ENCODE measurements around the gene CHD6.

CHD6 gene

DNA sequence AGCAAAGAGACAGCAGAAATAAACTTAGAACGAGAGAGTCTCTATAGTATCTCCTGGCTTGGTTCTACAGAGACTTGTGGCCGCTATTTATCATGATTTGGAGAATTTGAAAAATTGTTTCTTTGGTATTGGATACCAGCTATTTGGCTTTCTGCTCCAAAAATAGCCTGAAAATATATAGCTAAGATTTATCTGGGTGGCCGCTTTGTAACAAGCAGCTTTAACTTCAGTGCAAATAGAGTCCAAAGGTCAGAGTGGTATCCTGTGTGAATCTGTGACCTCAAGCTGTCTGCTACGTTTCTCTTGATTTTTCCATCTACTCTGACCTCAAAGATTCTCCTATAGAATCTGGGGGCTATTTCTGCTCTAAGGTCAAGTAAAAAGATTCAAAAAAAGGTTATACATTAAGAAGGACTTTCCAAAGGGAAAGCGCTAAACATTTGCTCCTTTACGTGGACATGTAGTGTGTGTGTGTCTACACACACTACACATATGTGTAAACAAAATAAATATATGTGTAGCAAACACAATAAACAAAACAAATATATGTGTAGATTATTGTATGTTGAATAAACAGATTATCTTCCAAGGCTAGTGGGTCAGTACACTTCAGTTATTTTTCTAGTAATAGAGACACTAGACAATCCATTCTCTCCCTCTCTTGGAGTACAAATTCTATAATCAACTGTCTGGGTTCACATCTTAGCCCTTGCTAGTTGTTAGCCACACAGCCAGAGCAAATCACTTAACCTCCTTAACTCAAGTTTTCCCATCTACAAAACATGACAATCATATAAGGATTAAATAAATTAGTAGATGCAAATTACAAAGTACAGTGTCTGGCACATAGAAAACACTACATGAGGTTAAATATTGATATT, 40.8 kb downstream of the CHD6 start:
- no peak for DNase-seq

DNA sequence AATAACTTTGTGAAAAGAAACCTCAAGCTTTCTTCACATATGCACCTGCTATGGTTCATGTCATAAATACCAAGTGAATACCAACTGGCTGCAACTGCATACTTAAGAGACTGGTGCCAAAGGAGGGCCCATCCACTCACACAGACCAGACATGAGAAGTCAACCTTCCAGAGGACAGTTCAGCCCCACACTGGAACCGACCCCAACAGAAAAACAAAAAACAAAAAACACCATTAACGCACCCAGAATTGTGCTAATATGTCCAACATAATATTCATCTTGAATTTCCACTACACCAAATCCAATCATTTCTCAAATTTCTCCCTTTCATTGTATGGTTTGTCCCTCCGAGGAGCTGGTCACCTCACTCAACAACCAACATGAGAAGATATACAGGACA, 42.8 kb downstream of the CHD6 start:
- DNase-seq, result no peak

DNA sequence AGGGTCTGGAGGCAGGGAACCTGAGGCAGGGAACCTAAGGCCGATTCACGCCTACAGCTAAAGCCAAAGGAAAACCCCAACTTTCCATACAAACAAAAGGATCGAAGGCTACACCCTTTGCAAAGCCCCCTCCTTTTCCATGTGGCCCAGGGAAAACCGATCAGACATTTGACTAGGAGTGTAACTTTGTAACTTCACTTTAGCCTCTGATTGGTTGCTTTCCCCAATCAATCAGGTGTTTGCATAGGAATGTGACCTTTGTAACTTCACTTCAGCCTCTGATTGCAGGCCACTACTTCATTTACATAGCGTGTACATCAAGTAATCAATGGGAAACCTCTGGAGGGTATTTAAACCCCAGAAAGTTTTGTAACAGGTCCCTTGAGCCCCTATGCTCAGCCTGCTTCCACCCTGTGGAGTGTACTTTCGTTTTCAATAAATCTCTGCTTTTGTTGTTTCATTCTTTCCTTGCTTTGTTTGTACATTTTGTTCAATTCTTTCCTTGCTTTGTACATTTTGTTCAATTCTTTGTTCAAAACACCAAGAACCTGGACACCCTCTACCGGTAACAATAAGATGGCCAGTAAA, 43.3 kb downstream of the CHD6 start:
- DNase-seq, result no peak

DNA sequence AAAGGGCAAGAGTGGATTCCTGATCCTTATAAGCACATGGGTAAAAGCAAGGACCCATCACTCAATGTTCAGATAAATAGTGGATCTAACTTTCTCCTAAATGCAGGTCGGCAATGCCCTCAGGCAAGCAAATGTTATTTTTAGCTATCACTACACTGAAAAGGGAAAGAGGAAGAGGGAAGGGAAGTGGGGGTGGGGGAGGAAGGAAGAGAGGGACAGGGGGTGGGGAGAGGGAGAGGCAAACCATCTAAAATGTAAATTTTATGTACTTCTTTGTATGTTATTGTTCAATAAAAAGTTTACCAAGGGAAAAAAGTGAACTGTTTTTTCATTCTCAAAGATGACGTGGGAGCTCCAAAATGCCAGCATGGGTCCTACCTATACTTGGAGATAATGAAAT, 44.2 kb downstream of the CHD6 start:
- no peak for DNase-seq

DNA sequence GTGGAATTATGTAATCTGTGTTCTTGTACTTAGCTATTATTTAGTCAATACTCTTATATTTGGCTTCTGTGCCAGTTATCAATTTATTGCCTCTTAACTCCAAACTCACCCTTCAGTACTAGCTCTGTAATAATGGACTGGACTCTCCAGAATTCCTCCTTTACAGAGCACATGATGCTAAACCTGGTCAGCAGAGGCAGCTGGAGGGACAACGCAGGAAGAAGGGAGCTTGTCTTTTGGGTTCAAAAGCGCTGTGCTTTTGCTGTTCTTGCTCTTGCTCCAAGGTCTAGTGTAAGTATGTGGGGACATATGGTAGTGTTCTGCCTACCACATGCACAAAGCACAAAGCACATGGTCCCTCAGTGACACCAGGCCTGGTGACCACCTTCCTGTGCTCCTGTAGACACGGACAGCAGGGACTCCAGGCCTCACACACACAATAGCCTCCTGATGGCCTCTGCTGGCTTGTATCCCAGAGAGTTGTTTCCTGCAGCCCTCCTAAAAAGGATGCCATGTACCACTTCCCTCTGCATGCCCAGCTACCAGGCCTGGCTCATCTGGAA, 46.1 kb downstream of the CHD6 start:
- DNase-seq, result no peak

DNA sequence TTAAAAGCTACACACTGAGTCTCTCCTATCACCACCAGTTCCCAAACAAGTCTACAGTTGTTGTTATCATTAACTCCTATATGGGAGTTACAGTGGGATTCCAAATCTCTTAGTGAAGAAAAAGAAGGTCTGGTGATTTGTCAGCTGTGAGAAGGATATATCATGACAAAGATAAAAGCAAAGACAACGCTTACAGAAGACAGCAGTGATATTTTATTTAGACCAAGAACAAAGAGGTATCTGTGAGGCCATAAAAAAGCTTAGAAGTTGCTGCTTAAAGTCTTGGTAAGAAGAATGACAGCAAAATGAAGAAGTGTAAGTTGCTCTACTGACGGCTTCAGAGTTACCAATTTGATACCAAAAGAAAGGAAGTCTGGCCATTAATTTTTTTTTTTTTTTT, 47.2 kb downstream of the CHD6 start:
- DNase-seq, result no peak

DNA sequence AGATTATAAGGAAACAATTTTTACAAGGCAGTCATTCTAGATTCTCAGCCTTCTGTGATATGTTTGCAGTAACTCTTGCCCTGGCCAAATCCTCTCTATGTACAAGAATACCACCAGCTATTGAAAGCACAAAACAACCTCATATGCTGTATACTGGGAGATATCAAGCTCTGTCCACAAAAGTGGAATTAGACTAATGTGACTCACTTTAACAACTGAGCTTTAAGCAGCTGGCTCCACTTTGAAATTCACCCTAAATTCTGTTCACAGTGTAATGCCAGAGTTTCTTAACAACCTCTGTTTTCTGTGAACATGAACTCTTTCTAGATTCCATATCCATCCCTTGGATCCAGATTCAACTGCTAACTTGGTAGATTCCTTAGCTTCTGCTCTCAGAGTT, 47.6 kb downstream of the CHD6 start:
- no peak for DNase-seq

DNA sequence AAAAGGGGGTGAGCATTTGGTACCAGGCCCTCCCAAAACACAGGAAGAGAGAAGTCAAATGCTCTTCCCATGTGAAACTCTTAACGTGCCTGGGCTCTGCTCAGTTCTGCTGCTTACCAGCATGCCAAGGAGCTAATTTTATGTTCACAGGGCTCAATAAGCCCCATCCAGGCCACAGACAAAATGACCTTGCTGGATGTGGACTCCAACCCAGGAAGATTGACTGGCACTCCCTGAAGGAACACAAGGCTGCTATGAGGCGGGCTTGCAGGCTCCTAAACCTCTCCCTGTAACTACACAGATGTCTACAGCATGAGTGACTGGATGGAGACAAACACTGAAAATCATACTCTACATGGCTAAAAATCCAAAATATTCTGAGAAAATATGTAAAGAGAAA, 50.6 kb downstream of the CHD6 start:
- no peak for DNase-seq

DNA sequence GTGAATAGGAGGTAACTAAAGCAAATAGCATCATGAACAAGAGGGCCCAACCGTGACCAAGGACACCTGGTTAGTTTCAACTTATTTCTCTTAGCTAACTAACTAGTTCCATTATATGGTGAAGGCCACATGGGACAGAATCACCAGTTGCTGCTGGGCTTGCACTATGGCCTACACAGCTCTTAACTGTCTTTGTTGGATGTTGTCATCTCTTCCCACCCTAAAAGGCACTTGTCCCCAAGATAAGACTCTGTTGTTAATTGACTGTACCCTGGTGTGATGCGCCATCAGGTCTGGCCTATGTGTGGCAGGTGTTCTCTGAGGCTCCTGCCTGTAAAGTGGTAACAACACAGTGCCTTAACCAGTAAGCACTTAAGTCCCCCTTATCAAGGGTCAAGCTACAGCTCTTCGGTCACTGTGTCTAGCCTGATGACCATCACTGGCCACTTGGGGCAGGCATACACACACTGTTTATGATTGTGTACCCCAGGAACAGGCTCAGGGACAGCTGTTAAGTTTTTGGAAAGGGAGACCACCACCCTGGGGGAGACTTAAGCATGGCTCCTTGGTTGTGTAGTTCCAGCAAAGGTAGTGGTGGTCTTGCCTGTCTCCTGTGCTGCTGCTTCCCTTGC, 51.2 kb downstream of the CHD6 start:
- no peak for DNase-seq

DNA sequence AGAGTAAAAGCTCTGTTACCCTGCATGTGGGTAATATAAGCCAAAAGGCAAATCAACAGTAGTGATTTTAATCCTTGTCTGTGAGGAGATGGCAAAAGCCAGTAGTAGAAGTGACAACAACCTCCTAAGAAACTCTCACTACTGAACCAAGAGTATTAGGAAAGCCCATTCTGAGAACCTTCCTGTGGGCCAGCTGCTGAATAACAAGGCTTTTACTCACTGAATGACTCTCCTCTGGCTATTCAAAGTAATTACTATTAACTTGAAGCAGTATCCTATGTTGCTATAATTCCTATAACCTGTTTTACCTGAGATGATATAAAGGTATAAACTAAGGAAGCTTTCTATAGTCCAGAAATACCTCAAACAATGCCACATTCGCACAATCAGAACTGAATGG, 55.1 kb downstream of the CHD6 start:
- DNase-seq, result no peak

DNA sequence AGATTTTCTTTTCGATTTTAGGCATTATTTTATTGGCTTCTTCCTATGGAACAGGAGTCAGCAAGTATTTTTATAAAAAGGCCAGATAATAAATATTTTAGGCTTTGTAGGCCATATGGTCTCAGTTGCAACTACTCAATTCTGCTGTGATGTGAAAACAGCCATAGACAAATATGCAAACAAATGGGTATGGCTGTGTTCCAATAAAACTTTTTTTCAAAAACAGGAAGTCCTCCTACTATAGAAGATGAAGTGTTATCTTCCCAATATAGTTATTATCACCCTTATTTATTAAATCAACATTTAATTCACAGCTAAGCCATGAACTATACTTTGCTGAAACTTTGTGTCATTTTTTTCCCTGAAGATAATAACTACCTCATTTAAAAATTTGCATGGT, 57.2 kb downstream of the CHD6 start:
- no peak for DNase-seq

DNA sequence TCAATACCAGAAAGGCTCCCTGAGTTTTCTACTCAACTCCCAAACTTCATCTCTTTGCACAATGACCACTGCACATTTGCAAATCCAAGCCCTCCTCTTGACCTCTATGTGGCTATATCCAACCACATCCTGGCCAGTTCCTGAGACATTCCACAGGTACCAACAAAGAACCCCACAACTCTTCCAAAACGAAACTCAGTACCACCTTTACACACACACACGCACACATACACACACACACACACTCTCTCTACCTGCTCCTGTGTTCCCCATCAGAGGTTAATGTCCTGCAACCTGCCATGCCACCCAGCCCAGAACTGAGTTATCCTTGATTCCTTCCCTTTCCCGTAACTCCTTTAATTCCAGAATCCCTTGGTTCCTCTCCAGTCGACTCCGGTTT, 58.5 kb downstream of the CHD6 start:
- DNase-seq, result no peak

DNA sequence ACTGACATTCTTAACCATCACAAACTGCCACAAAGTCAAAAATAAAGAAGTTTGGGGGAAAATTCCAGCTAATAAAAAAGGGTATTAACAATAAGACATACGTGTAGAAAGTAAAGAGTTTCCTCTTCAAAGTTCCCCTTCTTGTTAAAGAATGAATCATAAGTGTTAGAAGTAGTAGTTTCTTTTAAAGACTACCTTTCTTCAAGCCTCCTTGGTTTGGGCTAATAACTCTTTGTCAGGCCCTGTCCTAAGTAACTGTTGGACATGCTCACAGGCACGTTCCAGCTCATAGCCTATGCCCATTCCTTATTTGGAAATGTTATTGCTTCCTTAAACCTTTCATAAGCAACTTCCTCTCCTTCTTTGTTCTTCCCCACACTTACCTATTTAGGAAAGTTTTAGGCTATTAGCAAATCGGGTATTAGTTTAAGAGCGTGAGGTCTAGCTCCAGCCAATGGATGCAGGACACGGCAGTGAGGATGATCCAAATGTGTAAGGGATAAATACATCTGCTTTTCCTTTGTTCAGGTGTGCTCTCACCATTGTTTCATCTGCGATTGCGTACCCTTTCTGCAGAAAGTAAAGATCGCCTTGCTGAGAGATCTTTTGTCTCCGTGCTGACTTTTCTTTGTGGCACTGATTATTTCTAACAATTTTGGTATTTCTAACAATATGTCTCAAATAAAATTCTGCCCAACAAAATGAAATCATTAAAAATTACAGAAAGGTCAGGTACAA, 64.9 kb downstream of the CHD6 start:
- no peak for DNase-seq

DNA sequence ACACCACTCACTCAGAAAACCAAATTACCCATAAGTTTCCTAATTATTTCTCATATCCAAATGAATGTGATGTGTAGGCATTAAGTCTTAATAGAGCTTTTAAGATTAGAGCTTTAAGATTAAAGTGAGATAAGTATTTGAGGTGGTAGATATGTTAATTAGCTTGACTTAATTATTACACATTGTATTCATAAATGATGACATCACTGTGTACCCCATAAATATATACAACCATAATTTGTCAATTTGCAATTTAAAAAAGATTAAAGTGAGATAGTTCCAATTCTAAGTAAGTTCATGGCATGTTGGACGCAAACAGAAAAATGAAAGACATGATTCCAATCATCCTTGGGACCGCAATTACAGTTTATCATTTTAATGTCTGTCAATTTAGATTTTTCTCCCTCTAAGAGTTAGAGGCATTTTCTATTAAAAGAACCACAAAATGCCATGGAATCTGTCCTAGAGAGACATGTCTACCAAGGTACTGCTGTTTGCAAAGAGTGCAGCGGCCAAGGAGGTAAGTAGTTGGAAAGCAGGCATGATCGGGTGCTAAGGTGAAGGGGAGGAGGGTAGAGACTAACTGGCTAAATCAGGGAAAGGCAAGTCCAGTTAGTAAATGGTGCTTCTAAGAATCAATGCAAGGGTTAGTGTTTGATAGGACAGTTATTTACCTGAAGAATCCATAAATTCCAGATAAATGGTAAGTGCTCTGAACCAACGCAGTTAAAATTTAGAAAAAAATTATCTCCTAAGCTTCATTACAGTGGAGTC, 65.7 kb downstream of the CHD6 start:
- DNase-seq, result no peak

DNA sequence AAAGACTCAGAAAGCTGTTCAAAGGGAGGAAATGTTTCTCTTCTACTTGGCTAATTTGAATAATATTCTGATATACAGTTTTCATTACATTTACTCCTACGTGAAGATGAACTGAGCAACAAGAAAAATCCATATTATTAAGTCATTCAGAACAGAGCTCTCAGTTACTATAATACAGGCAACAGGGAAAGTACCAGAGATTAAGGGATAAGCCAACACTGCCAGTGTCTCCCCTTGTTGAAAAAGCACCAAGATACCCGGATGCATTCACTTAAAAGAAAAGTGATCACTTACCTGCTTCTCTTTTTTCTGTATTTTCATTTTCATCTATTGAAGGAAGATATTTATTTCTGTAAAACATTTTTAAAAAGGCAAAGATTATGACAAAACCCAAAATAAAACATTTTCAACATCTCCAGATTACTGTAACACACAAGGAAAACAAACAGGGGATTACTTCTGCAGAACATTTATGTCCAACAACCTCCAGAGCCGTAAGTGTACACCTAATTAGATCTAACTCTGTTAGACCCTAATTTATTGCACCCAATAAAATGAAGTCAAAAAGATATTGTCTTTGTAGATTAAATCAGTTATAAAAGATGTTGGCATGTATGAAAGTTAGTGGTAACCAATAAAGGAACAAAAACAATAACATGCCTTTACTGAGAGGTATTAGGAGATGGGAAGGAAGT, 67.0 kb downstream of the CHD6 start:
- DNase-seq, result no peak

DNA sequence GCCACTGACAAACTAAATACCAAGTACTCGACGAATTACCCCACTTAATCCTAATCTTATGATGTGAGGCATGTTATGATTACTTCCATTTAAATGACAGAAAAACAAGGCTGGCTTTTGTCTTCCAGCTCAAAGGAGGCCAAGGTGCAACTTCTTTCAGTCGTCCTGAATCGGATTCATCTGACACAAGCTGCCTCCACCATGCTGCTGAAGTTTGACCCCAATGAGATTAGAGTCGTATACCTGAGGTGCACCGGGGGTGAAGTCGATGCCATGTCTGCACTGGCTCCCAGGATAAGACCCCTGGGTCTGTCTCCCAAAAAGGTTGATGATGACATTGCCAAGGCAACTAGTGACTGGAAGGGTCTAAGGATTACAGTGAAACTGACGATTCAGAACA, 71.0 kb downstream of the CHD6 start:
- DNase-seq, result no peak

DNA sequence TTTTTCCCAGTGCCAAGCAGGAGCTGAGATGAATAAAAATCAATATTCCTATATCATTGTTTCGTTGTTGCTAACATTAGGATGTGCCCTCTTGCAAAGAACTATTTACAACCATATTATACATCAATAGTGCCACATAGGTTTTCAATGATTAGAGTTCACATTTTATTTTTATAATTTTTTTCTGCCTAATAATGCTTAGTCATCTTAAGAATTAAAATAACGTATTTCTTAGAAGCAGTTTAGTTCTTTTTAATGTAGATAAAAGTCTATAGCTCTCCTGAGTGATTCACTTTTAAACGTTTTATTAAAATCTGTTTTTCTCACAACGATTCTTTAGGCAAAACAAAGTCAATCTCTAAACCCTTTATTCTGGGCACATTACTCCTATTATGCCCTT, 71.6 kb downstream of the CHD6 start:
- DNase-seq, result no peak

DNA sequence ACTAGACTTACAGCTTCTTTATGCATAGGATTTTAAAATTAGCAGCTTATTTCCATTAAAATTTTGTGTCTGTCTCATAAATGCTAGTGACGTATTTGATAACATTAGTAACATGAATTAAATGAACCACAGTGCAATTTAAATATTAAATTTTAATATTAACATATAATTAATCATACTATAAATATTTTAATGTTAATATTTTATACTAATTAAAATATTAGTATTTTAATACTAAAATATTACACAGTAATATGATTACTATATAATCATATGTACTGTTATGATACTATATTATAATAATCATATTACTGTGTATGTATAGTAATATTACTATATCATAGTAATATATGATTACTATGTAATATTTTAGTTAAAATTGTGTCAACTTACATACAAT, 73.7 kb downstream of the CHD6 start:
- no peak for DNase-seq

DNA sequence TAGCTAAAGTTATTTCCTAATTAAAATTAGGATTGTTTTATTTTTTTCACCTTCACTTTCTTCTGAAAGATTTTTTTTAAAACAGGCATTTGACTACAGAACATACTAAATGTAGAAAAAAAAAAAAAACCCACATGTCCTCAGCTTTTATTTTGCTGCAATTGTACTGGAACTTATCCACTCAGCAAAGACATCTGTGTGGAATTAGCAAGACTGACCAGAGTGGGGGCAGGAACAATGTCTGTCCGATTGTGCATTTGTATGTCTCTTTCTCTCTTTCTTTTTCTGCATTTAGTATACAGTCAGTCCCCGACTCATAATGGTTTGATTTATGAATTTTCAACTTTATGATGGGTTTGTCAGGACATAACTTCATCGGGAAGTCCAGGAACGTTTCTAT, 77.3 kb downstream of the CHD6 start:
- DNase-seq, result no peak

DNA sequence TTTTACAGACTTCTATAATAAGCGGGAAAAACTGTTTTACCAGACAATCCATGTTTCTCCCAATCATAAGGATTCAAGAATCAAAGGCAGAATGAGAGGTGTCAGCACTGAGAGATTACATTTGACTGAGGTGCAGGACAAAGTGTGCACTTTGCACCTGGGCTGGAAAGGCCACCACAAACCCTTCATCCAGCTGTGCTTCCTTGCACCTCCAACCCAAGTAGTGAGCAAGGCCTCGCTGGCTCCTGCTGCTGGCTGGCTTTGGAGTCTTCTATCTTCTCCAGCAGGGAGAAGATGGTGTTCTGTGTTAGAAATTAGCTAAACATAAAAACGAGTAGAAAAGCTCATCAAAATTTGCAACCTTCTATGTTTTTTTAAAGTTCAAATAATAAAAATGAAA, 77.7 kb downstream of the CHD6 start:
- DNase-seq, result no peak

DNA sequence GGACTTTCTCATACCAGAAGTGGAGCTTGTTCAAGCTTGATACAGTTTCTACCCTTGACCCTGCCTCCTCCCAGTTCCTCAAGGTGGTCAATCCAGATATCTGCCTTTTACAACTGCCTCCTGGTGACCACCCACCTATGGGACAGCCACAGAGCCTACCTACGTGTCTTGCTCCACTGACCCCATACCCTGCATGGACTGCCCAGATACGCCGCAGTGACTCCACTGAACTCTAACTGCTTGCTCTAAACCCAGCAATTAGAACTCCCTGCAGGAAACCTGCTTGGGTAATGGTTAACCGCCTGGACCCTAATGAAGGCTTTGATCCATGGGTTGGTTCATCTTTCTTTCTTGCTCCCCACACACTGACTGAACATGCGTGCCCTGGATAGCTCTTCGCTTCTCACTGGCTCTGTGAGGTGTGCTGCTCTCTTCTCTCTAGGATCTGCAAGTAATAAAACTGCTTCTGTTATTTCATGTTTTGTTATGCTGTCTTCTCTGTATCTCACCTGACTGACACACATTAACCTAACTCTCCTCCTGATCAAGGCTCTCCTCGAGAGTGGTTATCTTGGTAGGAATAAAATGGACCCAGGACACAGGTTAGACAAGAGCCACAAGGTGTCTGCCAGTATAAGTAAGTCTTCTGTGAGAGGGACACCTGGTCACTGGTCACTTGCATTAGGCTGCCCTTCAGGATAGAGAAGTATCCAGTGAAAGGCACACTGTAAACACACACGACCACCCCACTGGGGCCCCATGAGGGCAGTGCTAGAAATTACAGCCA, 79.2 kb downstream of the CHD6 start:
- no peak for DNase-seq

Measured in stimulated activated CD4-positive, alpha-beta T cell treated with anti-CD3 and anti-CD28 coated beads, Interleukin-2, amount 100 ng/mL, for 48 hours (primary cell).